HG03457 (cell line): Measurements from ENCODE around the gene SLC25A25.
"Not testable (repeated sequence)": the region's sequence is repeated elsewhere in the genome, so short reads cannot be mapped to it uniquely, and the experiment has no call there.

Experiments used
- ATAC-seq: cut with Tn5 transposase; IDR thresholded peaks from one replicate; pipeline ENCODE4 v1.9.1; 2021; ENCODE audit warnings: moderate number of reproducible peaks; ENCODE audit not compliant: unreplicated experiment

SLC25A25 gene

DNA sequence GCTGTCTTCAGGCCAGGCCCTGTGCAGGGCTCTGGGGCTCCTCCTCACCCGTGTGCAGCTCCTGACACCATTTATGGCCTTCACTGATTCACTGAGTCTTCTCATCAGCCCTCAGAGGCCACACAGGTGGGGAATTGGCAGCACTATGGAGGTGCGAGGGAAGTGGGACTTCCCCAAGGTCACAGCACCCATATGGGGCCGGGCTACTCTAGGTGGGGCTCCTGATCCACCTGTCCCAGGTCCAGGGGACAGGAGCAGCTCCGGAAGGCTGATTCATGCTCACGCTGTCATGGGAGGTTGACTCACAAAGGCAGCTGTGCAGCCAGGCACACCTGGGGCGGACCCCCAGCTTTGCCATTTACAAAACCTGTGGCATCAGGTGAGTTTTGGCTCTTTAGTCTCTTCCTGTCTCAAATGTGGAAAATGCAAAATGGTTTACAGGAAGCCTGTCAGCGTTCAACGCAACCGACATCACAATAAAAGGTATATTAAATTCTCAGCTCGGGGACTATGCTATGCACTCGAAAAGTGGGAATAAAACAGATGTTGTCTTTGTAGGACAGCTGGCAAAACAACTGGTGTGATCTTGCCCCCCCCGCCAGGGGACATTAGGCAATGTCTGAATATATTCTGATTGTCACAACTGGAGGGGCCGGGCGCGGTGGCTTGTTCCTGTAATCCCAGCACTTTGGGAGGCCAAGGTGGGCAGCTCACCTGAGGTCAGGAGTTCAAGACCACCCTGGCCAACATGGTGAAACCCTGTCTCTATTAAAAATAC lies 15.9 kb upstream of the SLC25A25 start:
- no peak for ATAC-seq

DNA sequence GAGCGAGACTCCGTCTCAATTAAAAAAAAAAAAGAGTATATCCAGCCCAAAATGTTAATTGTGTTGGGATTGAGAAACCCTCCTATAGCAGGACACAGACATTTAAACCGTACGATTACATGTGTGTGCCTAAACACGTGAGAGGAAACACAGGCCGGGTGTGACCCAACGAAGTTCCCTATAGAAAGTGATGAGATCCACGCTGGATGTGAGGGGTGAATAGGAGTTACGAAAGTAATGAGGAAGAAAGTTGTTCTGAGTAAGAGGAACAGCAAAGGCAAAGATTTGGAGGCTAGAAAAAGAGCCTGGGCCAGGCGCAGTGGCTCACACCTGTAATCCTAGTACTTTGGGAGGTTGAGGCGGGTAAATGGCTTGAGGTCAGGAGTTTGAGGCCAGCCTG lies 14.5 kb upstream of the SLC25A25 start:
- ATAC-seq, result no peak

DNA sequence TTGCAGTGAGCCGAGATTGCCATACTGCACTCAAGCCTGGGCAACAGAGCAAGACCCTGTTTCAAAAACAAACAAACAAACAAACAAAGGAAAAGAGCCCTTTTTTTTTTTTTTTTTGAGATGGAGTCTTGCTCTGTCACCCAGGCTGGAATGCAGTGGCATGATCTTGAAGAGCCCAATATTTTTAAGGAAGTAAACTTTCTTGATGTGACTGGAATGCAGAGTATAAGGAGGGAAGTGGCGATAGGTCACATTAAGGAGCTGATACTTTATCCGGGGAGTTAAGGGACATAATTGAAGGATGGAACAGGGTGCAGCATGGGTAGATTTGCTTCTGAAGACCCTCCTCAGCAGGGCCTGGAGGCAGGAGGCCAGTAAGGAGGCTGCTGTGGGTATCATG lies 13.9 kb upstream of the SLC25A25 start:
- ATAC-seq, result no peak

DNA sequence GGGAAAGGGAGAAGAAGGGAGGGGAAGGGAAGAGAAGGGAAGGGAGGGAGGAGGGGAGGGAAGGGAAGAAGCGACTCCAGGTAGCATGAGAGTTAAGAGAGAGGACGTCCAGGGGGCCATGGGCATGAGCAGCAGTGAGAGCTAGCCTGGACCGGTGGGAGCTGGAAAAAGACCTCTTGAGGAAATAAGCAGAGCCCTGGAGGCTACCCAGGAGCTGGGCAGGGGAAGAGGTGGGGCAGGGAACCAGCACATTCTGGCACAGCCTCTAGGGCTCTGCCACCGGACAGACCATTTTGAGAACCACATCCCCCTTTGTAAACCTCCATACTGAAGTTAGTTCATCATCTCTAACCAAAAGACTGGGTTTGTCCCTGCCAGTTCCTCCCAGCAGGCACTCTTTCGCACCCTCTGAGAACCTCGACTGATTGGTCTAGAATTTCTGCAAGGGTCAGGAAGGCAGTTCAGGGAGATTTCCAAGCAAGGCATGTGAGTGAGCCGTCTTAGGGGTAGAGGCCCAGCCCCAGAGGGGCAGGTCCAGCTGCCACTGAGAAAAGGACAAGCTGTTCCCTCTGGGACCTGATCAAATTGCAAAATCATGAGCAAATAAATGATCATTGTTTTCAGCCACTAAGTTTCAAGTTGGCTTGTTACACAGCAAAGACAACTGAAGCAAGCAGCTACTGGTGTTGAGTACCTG lies 12.5 kb upstream of the SLC25A25 start:
- ATAC-seq, result no peak

DNA sequence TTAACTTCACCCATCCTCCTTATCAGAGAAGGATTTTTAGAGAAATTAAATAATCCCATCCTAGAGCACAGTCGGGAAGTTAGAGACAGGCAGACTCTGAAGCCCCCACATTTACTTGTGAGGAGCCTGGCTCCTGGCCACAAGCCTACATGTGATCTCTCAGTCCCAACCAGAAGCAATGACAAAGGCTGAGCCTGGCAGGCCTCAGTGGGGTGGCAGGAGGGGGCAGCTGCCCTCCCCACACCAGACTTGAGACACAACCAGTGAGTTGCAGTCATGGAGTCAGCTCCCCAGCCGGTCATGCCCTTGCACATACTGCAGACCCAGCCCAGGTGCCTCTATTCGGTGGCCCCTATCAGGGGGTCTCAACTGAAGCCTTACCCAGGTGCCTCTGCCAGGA lies 11.9 kb upstream of the SLC25A25 start:
- no peak for ATAC-seq

DNA sequence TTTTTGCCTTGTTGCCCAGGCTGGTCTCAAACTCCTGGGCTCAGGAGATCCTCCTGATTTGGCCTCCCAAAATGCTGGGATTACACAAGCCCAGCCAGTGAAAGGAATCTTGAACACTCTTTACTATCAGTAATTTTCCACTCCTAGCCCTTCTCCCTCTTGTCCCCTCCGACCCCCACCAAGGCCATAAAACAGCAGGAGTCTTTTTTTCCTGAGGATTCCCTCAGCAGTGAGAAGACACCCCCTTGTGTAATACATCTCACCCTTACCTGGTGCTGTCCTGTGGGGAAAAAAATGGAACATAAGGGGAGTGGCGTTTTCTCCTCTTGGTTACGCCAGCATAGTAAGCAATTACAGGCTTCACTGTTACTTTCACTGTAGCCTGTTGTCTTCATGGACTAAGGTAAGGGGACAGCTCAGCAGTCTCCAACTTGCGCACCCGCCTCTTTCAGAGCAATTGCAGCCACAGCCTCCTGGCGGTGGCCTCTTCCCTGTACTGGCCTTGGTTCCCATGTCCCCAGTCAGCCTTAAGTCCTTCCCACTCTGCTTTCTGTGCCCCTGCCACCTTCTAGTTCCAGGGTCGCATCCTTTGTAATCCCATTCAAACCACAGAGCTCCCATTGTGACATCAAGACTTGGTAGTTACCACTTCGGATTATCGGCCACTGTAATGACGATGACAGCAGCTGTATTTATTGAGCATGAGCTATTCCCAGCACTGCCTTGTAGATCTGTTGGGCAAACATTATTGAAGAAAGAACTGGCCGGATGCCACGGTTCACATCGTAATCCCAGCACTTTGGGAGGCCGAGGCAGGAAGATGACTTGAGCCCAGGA lies 10.9 kb upstream of the SLC25A25 start:
- ATAC-seq, result no peak

DNA sequence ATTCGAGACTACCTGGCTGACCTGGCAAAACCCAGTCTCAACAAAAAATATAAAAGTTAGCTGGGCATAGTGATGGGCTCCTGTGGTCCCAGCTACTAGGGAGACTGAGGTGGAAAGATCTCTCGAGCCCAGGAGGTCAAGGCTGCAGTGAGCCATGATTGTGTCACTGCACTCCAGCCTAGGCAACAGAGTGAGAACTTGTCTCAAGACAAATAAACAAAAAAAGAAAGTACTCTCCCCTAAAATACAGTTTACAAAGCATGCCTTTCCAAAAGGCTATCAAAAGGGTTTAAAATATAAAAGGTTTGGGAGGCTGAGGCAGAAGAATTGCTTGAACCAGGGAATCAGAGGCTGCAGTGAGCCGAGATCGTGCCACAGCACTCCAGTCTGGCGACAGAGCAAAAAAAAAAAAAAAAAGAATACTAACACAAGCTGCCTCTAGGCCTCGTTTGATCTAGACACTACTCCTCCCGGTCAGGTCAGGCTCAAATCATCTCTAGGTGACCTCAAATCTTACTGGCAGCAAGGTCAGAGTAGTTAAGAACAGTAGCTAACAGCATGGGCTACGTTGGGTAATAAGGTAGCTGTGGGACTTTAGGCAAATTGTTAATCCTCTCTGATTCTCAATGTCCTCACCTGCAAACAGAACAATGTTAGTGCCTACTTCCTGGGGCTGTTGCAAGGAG lies 10.2 kb upstream of the SLC25A25 start:
- no peak for ATAC-seq

DNA sequence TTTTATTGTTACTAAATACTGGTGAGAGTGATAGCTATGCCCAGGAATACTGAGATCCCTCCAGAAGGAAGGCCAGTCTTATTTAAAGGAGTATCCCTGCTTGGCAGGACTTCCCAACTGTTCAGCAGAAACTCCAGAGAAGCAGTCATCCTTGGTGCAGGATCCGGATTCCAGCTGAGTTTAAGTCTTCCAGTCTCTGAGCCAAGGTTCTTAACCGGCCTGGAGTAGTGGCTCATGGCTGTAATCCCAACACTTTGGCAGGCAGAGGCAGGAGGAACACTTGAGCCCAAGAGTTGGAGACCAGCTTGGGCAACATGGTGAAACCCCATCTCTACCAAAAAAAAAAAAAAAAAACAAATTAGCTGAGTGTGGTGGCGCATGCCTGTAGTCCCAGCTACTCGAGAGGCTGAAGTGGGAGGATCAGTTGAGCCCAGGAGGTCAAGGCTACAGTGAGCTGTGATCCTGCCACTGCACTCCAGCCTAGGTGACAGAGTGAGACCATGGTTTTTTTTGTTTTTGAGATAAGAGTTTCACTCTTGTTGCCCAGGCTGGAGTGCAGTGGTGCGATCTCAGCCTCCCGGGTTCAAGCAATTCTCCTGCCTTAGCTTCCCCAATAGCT lies 8.6 kb upstream of the SLC25A25 start:
- no peak for ATAC-seq

DNA sequence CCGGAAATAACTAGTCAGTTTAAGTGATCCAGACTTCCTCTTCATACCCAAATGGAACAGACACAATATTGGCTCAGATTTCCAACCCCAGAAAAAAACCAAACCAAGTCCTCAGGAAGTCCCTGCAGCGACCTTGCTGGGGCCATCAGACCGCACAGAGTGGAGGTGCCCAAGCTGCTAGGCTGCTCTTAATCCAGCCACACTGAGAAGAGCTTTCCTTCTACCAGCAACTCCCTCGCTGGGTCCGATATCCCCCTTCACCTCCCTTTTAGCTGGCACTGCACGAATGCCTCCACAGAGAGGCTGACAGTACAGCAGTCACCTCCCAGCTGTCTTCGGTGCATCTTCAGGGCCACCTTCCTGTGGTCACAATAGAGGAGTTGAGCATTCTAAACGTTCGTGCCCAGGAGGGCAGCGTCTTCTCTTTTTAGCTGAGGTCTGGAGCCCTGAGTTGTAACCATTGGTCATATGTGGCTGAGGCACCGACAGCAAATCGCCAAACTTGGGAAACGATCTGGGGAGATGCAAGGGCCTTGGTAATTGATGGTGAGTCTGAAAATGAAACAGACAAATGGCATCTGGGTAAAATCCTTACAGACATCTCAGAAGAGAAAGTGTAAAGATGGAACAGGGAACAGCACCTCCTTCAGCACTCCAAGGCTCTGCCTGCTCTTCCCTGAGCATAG lies 6.6 kb upstream of the SLC25A25 start:
- ATAC-seq, result no peak

DNA sequence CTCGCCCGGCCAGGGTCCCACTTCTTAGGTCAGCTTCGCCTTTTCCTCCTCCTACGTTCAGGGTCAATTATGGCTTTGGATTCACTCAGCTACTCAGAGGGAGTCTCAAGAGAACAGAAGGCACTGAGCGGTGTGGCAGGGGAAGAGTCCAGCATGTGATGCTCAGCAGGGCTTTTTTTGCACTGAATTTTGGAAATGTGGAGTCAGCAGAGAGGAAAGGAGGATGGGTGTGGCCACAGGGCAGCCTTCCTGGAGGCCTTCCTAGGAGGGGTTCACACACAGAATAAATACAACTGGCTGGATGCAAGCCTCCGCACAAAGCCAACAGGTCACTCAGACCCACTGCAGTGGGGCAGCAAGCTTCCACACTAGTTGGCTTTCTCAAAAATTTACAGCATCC lies 5.8 kb upstream of the SLC25A25 start:
- ATAC-seq, result no peak

DNA sequence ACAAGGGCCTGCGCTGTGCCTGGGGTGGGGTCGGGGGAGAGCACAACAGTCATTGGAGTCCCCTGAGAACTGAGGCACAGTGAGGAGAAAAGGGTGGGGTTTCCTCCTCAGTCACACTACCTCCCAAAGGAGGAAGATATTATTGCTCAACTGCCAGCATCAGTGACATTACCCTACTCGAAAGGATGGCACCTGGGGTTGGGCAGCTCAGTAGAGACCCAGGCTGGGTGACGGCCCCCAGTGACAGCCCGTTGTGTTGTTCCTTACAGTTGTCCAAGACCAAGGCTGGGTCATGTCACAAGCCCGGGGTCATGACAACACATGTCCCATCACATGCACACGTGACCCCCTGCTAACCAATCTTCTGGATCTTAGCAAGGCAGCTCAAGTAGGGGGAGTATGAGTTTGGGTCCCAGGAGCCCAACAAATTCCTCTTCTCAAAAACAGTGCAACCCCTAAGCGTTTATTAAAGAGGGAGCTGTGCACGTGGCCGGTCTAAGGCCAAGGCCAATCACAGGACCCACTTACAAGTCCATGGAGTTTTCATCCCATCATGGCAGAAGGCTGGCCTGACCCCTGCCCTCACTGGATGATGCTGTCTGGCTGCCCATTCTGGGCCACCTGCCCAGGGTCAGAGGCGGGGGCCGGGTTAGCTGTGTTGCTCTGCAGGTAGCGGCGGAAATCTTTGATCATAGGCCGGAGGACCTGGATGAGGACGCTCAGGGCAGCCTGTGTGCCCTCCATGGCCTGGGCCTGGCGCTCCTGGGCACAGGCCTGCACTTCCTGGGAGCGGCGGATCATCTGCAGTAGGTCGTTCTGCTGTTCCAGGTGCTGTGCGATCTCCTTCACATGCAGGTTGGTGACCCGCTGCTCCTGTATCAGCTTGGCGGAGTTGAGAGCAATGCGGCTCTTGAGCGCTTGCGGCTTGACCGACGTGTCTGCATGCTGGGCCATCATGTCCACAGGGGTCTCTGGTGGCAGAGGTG lies 4.9 kb upstream of the SLC25A25 start:
- no peak for ATAC-seq

DNA sequence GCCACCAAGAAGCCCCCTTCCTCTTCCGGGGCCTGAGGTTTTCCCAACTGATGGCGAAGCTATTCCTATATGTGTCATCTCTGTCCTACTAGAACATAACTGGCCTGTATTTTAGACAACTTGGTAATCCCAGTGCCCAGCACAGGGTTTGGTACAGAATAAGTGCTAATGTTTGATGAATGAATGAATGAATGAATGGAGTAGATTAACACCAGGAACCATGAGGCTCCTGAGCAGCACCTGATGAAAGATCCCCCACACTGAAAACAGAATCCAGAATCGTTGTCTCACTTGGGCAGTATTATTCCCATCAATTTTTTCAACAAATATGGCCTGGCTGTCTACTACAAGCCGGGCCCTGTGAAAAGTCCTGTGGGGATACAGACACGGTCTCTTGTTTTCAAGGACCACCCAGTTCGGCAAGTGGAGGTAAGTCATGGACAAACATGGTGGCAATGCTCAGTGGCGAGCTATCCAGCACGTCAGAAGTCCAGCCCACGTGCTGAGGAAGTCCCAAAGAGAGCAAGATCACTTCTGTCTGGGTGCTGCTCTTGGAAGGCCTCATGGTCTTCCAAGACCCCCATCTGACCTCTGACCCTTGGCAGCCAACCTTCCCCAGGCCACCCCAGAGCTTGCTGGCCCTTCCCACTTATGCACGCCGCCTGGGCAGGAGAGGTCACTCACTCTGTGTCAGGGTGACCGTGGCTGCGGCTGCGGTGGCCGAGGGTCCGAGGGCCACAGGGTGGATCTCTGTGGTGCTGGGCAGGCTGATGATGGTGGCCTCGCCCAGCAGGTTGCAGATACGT lies 1.9 kb upstream of the SLC25A25 start:
- ATAC-seq, result no peak

DNA sequence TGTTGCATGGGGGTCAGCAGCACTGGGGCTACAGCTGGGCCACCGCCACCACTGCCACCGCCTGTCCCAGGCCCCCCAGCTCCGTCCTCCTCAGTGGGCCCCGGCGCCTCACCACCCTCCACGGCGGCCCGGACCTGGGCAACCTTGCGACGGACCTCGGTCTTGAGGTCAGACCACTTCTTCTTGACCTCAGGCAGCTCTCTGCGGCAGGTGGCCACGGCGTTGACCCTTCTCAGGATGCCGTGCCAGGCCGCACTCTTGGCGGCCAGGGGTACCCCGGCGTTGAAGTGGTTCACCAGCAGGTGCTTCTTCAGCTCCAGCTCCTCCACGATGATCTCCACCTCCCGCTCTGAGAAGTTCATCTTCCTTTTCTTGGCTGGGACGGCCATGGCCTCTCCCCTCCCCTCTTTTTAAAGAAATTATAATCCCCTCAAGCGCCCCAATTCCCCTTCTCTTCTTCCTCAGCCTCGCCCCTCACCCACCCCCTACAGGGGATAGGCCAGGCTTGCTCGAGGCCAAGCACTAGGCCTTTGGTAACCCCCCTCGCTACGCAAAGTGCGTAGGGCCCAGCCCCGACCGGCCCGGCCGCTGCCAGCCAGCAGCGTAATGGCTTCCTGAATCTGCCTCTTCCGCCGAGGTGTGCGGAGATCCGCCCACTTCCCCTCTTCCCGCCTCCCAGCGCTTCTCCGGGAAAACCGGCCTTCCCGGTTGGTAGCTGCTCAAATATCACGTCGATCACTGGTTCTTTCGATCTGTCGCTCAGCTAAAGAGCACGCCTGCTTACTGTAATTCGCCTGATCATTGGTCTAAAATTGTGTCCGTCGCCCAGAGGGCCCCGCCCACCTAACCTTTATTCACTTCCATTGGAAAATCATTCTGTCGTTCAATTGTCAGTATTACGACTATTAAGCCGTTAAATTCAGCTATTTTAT lies 1.1 kb upstream of the SLC25A25 start, which contains the start of gene NAIF1:
TSS of gene NAIF1 (minus strand) at position 608 of the 932 bp plus-strand sequence. CDS start at position 389, 219 bp downstream.
- peak; percentile 41 for ATAC-seq

DNA sequence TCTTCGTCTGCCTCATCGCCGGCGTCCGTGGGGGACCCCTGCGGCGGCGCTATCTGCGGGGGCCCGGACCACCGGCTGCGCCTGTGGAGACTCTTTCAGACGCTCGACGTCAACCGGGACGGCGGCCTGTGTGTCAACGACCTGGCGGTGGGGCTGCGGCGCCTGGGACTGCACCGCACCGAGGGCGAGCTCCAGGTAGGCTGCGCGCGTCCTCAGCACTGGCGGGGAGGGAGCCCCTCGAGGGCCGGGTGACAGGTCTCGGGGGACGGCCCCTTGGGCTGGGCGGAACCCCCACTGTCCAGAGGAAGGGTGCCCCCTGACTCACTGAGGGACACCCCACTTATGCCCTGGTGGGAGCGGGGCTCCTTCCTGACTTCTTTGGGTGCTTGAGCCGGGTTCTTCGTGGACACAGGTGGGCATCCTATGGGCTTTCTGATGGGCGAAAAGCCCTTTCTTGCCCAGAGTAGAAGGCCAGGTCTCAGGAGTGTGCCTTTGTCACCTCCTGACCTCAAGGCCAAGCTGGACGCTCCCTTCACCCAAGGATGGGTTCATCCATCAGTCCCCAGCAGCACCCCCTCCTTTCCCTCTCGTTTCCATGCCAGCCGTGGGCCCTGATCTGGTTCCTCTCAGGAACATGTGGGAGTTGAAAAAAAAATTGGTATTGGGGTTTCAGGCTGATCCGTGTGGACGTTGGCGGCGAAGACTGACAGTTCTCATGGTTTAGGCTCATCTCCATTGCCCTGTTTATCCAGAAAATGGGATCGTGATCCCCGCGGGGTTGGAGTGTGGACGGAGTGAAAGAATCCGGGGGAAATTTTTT lies 564 bp downstream of the SLC25A25 start:
- ATAC-seq, result no peak

DNA sequence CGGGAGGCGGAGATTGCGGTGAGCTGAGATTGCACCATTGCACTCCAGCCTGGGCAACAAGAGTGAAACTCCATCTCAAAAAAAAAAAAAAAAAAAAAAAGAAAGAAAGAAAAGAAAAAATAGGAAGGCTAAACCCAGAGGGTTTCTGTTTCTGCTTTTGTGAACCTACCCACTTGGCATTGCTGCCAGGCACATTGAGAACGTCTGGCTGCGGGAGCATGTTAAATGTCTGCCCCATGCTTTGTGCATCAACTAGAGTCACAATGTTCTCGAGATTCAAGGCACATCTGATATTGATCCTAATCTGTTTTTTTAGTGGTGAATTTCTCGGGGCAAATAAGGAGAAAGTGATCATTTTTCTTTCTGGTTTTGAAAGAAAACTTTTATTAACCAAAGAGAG lies 2.8 kb downstream of the SLC25A25 start:
- ATAC-seq, result no peak

DNA sequence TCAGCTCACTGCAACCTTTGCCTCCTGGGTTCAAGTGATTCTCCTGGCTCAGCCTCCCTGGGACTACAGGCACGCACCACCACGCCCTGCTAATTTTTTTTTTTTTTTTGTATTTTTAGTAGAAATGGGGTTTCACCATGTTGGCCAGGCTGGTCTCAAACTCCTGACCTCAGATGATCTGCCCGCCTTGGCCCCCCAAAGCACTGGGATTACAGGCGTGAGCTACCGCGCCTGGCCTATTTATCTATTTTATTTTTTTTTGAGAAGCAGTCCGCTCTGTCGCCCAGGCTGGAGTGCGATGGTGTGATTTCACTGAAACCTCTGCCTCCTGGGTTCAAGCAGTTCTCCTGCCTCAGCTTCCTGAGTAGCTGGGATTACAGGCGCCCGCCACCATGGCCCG lies 3.4 kb downstream of the SLC25A25 start:
- not testable (repeated sequence) for ATAC-seq
